Lower leg skin (tissue), 3 donors: ENCODE measurements around the gene KLRC2.
"Not testable (repeated sequence)": the region's sequence is repeated elsewhere in the genome, so short reads cannot be mapped to it uniquely, and the experiment has no call there.

Experiments
- CTCF ChIP-seq, 3 donors: fragments of 450-650 bp; IDR thresholded peaks; one replicate each; pipeline ENCODE4 v1.5.1; 2016; ENCODE audit warnings: antibody characterized with exemption in 3 of 3, mild to moderate bottlenecking in 3 of 3, moderate library complexity in 2 of 3
- POLR2A ChIP-seq, 2 donors: fragments of 450-650 bp; IDR thresholded peaks; one replicate each; pipeline ENCODE4 v1.6.1; 2016 to 2017; ENCODE audit warnings: antibody characterized with exemption in 2 of 2, mild to moderate bottlenecking in 1 of 2, moderate library complexity in 1 of 2

GRCh38 chr12:10394531-10395152 is 41.2 kb downstream of the KLRC2 start:
- TF ChIP-seq CTCF, POLR2A (IDR thresholded peaks at IDR 0.05): not testable (repeated sequence)
